Gastrocnemius medialis (tissue), 4 donors: Measurements from ENCODE around the gene HOOK1. TPM values are rescaled to one million over a fixed set of nuclear protein-coding genes. Genes with fewer than 3 reads are reported as not detected.

ENCODE experiments used
- ATAC-seq, 2 donors: fragments of 150-250 bp; one replicate each; pipeline ENCODE4 v1.9.1; 2016
- DNase-seq, 2 donors: peaks; one replicate each; pipeline ENCODE4 v3.0.0-alpha.2; 2019
- H3K27ac ChIP-seq, 4 donors: fragments of 200-600 bp; sonication (generic); 1 replicate in 1 of 4; 2 replicates in 3 of 4; pipeline ENCODE4 v1.5.1; 2016 to 2018; ENCODE audit warnings: mild to moderate bottlenecking in 2 of 4, moderate library complexity in 1 of 4
- H3K27me3 ChIP-seq, 3 donors: fragments of 200-600 bp; sonication (generic) in 2 of 3; 1 replicate in 1 of 3; 2 replicates in 2 of 3; pipeline versions ENCODE4 v1.5.1 to v1.6.0; 2016 to 2019; ENCODE audit warnings: mild to moderate bottlenecking in 1 of 3, moderate library complexity in 1 of 3
- H3K36me3 ChIP-seq, 2 donors: fragments of 200-600 bp; sonication (generic) in 1 of 2; one replicate each; pipeline ENCODE4 v1.5.1; 2017 to 2018
- H3K4me1 ChIP-seq, 2 donors: fragments of 200-600 bp; sonication (generic) in 1 of 2; one replicate each; pipeline ENCODE4 v1.5.1; 2016 to 2017; ENCODE audit warnings: mild to moderate bottlenecking in 2 of 2
- H3K4me3 ChIP-seq, 4 donors: fragments of 200-600 bp; sonication (generic) in 3 of 4; 1 replicate in 1 of 4; 2 replicates in 3 of 4; pipeline ENCODE4 v1.5.1; 2016 to 2019; ENCODE audit warnings: mild to moderate bottlenecking in 2 of 4
- H3K9me3 ChIP-seq, 3 donors: fragments of 200-600 bp; sonication (generic) in 2 of 3; 1 replicate in 1 of 3; 2 replicates in 2 of 3; pipeline ENCODE4 v1.5.1; 2016 to 2019
- POLR2A ChIP-seq, 2 donors: fragments of 450-650 bp; IDR thresholded peaks; one replicate each; pipeline ENCODE4 v1.6.1; 2017; ENCODE audit warnings: antibody characterized with exemption in 2 of 2, mild to moderate bottlenecking in 2 of 2, moderate library complexity in 2 of 2
- in situ Hi-C, 4 donors: fragments of 200-750 bp; cut with MboI; loops; one replicate each; pipeline versions ENCODE4 v1.15.0 to v1.8.0; 2017; ENCODE audit warnings: low sequenced_read_pairs in 4 of 4
- intact Hi-C: fragments of 100-400 bp; cut with DNase I; formaldehyde crosslinking; loops from one replicate; pipeline ENCODE4 v1.15.1; 2023; ENCODE audit warnings: low total_unique reads
- total RNA-seq, 4 donors: library from RNA; depleted of rRNA; stranded (reverse); fragments of >200 nt; gene quantifications; one replicate each; pipeline versions ENCODE4 v1.1.0 to v1.2.3, GENCODE V29; 2016
- TF ChIP-seq, protein P1 (sequence below), 5 experiments: fragments of 450-650 bp in 3 of 5; fragments of 200-600 bp in 2 of 5; sonication (generic) in 2 of 5; IDR thresholded peaks in 4 of 5; conservative IDR thresholded peaks in 1 of 5; 1 replicate in 4 of 5; 2 replicates in 1 of 5; pipeline ENCODE4 v1.5.1; 2016 to 2019; ENCODE audit warnings: antibody characterized with exemption in 5 of 5, mild to moderate bottlenecking in 3 of 5, moderate library complexity in 3 of 5

Gene HOOK1
- total RNA-seq, 4 donors from 2014 or later: 0.07 to 2.1 (median 0.10) TPM; not detected in 1

DNA sequence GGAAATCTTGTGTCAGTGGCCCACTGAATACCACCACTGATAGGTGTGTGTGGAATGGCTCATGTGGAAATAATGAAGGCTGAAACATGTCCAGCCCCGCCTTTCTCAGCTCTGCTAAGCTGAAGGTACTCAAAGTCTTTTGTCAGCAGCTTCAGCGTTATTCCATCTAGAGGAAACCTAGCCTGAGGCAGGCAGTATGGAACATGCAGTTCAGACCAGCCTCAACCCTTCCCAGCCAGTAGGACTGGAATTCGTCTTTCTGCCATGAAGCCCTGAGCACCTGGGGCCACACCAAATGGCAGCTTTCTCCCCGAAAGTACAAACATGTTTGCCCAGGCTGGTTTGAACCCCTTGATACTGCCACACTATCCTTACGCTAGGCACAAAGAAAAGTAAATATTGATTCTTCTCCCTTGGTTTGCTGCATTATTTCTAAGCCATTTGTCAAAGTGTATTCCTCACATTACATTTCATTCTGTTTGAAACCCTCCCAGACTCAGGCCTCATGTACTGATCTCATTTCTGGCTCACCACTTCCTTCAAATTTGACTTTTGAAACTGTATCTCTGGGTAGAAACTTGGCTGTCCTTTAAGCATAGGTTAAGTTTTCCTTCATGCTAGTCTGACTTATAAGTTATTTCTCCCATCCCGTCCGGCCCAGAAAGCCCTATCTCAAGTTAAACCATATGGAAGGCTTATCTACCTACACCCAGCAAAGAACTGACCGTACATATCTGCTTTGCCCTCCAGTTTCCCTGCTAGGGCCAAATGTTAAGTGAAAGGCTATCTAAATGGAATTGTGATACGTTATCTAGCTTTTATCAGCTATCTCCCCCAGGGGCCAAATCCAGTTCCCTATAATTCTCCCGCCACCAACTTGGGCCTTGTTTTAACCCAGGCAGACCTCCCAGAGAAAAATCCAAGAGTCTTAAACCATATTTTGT, 45.7 kb upstream of the HOOK1 start:
- H3K36me3 ChIP-seq: no peaks in the 10 kb centered on the region
- DNase-seq (no peak), ATAC-seq (no peak)
- no peaks in the 10 kb centered on the region for H3K27me3 ChIP-seq
- no peak for TF ChIP-seq POLR2A (IDR thresholded peaks at IDR 0.05)
- TF ChIP-seq, protein P1, sequence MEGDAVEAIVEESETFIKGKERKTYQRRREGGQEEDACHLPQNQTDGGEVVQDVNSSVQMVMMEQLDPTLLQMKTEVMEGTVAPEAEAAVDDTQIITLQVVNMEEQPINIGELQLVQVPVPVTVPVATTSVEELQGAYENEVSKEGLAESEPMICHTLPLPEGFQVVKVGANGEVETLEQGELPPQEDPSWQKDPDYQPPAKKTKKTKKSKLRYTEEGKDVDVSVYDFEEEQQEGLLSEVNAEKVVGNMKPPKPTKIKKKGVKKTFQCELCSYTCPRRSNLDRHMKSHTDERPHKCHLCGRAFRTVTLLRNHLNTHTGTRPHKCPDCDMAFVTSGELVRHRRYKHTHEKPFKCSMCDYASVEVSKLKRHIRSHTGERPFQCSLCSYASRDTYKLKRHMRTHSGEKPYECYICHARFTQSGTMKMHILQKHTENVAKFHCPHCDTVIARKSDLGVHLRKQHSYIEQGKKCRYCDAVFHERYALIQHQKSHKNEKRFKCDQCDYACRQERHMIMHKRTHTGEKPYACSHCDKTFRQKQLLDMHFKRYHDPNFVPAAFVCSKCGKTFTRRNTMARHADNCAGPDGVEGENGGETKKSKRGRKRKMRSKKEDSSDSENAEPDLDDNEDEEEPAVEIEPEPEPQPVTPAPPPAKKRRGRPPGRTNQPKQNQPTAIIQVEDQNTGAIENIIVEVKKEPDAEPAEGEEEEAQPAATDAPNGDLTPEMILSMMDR (IDR thresholded peaks at IDR 0.05 in 4 of 5, conservative IDR thresholded peaks at IDR 0.05 in 1 of 5): no peak
- in situ Hi-C loops: loop anchor here in 2 of 4 donors (25.0 kb wide), 1 partner anchor 1257 kb away; no protein-coding TSS in a partner anchor
- H3K9me3 ChIP-seq: no peaks in the 10 kb centered on the region
- H3K27ac ChIP-seq: no peak overlapping the region
- peaks cover 0 to 16% of the 10 kb centered on the region in 2 donors for H3K4me1 ChIP-seq
- intact Hi-C loops: loop anchor here (10.0 kb wide), 1 partner anchor 1254 kb away; no protein-coding TSS in a partner anchor
- no peak overlapping the region for H3K4me3 ChIP-seq

GRCh38 chr1:59769736-59770095, 45.0 kb upstream of the HOOK1 start:
- H3K4me1 ChIP-seq: peaks cover 0 to 16% of the 10 kb centered on the region in 2 donors
- H3K27me3 ChIP-seq: no peaks in the 10 kb centered on the region
- no peaks in the 10 kb centered on the region for H3K9me3 ChIP-seq
- DNase-seq: no peak
- H3K36me3 ChIP-seq: no peaks in the 10 kb centered on the region
- no peak overlapping the region for H3K27ac ChIP-seq
- H3K4me3 ChIP-seq: no peak overlapping the region
- intact Hi-C loops (loop anchor here (10.0 kb wide), 1 partner anchor 1255 kb away; no protein-coding TSS in a partner anchor), in situ Hi-C loops (loop anchor here in 2 of 4 donors (25.0 kb wide), 1 partner anchor 1257 kb away; no protein-coding TSS in a partner anchor)
- ATAC-seq: no peak
- no peak for TF ChIP-seq POLR2A (IDR thresholded peaks at IDR 0.05)
- TF ChIP-seq, protein P1 (IDR thresholded peaks at IDR 0.05 in 4 of 5, conservative IDR thresholded peaks at IDR 0.05 in 1 of 5): no peak

DNA sequence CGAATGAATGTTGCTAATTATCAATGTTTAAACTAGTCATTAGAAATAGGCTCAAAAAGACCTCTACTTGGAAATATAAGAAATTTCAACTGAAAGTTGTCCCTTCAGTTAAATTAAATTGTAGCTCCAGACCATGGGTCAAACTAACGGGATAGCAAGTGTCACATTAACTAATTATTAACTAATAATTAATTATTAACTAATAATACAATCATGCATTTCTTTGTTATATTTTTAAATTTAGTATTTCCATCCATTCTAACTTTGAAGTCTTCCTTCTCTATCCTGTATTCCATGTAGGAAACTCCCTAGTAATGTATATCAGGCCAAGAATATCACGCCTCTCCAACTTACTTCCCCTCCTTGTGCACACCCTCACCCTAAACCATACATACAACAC, 43.4 kb upstream of the HOOK1 start:
- H3K36me3 ChIP-seq: no peaks in the 10 kb centered on the region
- DNase-seq (no peak), ATAC-seq (no peak)
- peaks cover 0 to 14% of the 10 kb centered on the region in 2 donors for H3K4me1 ChIP-seq
- H3K27ac ChIP-seq: no peak overlapping the region
- TF ChIP-seq, protein P1 (IDR thresholded peaks at IDR 0.05 in 4 of 5, conservative IDR thresholded peaks at IDR 0.05 in 1 of 5): no peak
- no peak for TF ChIP-seq POLR2A (IDR thresholded peaks at IDR 0.05)
- no peaks in the 10 kb centered on the region for H3K9me3 ChIP-seq
- H3K4me3 ChIP-seq: no peak overlapping the region
- no peaks in the 10 kb centered on the region for H3K27me3 ChIP-seq
- intact Hi-C loops: no loop called here
- in situ Hi-C loops: loop anchor here in 2 of 4 donors (25.0 kb wide), 1 partner anchor 1259 kb away; no protein-coding TSS in a partner anchor

- H3K27ac ChIP-seq: no peak overlapping the region
- no peak overlapping the region for H3K4me3 ChIP-seq
- no peak for DNase-seq
- no peak for TF ChIP-seq POLR2A (IDR thresholded peaks at IDR 0.05)
- TF ChIP-seq, protein P1 (IDR thresholded peaks at IDR 0.05 in 4 of 5, conservative IDR thresholded peaks at IDR 0.05 in 1 of 5): no peak
- no peaks in the 10 kb centered on the region for H3K9me3 ChIP-seq
- H3K27me3 ChIP-seq: no peaks in the 10 kb centered on the region
- in situ Hi-C loops: no loop called here
- no peak for ATAC-seq
- intact Hi-C loops: no loop called here
- no peaks in the 10 kb centered on the region for H3K4me1 ChIP-seq
- H3K36me3 ChIP-seq: no peaks in the 10 kb centered on the region
These were observed 39.3 kb upstream of the HOOK1 start for GRCh38 chr1:59775480-59775879.
